ENCODE results near the gene FAM117B. TPM values are rescaled to one million over a fixed set of nuclear protein-coding genes. Genes with fewer than 3 reads are reported as not detected.

The FAM117B gene
- polyA plus RNA-seq, 2 of the 4 experiments (the other 2 are of a cell fraction): 3.6 TPM

DNA sequence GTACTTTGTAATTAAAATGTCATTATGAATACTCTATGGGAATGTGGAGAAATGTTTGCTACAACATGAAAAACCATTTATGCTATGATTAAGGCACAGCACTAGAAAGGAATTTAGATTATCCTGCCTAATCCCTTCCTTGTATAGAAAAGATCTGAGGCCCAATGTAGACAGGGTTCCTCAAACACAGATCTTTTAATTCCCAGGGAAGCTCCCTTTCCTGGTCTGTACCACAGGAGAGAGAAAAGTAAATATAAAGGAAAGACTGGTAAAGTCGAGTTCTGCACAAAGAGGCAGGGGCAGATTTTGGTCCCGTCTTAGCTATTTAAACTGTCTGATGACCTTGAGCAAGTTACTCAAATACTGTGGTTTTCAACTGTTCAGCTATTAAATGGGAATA, 152.1 kb downstream of the FAM117B start:
- DNase-seq (ENCODE audit: low read depth in 1 of 2, low spot score in 1 of 2) (no peak), FAIRE-seq (no peak), ATAC-seq (no peak)
- H3K4me1 ChIP-seq: no peaks in the 10 kb centered on the region
- CTCF ChIA-PET: interaction anchor here (0.6 kb wide), 1 partner anchor 602 kb away, joined by 4 read pairs; no protein-coding TSS in a partner anchor
- no peak overlapping the region for H3K27ac ChIP-seq
- no peak overlapping the region for H3K4me3 ChIP-seq
- WGBS (ENCODE audit: missing lambda C conversion rate): 84% methylated on average over 2 of the region's 2 CpGs
- POLR2A ChIA-PET: no interaction called here
- TF ChIP-seq, protein P1, sequence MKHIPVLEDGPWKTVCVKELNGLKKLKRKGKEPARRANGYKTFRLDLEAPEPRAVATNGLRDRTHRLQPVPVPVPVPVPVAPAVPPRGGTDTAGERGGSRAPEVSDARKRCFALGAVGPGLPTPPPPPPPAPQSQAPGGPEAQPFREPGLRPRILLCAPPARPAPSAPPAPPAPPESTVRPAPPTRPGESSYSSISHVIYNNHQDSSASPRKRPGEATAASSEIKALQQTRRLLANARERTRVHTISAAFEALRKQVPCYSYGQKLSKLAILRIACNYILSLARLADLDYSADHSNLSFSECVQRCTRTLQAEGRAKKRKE (CRISPR knock-in tag; IDR thresholded peaks at IDR 0.05; ENCODE audit: low read depth): no peak
- TF ChIP-seq, protein P2, sequence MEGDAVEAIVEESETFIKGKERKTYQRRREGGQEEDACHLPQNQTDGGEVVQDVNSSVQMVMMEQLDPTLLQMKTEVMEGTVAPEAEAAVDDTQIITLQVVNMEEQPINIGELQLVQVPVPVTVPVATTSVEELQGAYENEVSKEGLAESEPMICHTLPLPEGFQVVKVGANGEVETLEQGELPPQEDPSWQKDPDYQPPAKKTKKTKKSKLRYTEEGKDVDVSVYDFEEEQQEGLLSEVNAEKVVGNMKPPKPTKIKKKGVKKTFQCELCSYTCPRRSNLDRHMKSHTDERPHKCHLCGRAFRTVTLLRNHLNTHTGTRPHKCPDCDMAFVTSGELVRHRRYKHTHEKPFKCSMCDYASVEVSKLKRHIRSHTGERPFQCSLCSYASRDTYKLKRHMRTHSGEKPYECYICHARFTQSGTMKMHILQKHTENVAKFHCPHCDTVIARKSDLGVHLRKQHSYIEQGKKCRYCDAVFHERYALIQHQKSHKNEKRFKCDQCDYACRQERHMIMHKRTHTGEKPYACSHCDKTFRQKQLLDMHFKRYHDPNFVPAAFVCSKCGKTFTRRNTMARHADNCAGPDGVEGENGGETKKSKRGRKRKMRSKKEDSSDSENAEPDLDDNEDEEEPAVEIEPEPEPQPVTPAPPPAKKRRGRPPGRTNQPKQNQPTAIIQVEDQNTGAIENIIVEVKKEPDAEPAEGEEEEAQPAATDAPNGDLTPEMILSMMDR (IDR thresholded peaks at IDR 0.05): no peak
- TF ChIP-seq, protein P3, sequence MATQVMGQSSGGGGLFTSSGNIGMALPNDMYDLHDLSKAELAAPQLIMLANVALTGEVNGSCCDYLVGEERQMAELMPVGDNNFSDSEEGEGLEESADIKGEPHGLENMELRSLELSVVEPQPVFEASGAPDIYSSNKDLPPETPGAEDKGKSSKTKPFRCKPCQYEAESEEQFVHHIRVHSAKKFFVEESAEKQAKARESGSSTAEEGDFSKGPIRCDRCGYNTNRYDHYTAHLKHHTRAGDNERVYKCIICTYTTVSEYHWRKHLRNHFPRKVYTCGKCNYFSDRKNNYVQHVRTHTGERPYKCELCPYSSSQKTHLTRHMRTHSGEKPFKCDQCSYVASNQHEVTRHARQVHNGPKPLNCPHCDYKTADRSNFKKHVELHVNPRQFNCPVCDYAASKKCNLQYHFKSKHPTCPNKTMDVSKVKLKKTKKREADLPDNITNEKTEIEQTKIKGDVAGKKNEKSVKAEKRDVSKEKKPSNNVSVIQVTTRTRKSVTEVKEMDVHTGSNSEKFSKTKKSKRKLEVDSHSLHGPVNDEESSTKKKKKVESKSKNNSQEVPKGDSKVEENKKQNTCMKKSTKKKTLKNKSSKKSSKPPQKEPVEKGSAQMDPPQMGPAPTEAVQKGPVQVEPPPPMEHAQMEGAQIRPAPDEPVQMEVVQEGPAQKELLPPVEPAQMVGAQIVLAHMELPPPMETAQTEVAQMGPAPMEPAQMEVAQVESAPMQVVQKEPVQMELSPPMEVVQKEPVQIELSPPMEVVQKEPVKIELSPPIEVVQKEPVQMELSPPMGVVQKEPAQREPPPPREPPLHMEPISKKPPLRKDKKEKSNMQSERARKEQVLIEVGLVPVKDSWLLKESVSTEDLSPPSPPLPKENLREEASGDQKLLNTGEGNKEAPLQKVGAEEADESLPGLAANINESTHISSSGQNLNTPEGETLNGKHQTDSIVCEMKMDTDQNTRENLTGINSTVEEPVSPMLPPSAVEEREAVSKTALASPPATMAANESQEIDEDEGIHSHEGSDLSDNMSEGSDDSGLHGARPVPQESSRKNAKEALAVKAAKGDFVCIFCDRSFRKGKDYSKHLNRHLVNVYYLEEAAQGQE (IDR thresholded peaks at IDR 0.05): no peak
- TF ChIP-seq FOXS1 (CRISPR knock-in tag; IDR thresholded peaks at IDR 0.05) (no peak), EHMT2 (IDR thresholded peaks at IDR 0.05; ENCODE audit: low read depth) (no peak), KDM1A (IDR thresholded peaks at IDR 0.05; ENCODE audit: low read depth) (no peak), CBX8 (IDR thresholded peaks at IDR 0.05) (no peak), FOSB (CRISPR knock-in tag; IDR thresholded peaks at IDR 0.05) (no peak), CHD4 (IDR thresholded peaks at IDR 0.05; ENCODE audit: borderline replicate concordance) (no peak), GATA3 (IDR thresholded peaks at IDR 0.05; ENCODE audit: borderline replicate concordance) (no peak), RARB (CRISPR knock-in tag; IDR thresholded peaks at IDR 0.05) (no peak), MAZ (IDR thresholded peaks at IDR 0.05; ENCODE audit: borderline replicate concordance, low read depth, low read length) (no peak), ZFP36 (IDR thresholded peaks at IDR 0.05; ENCODE audit: borderline replicate concordance, partially characterized antibody) (no peak), ESRRA (IDR thresholded peaks at IDR 0.05; ENCODE audit: borderline replicate concordance, low read length) (no peak), RNF2 (IDR thresholded peaks at IDR 0.05; ENCODE audit: borderline replicate concordance, low read depth) (no peak), EP300 (IDR thresholded peaks at IDR 0.05) (no peak), PHF8 (IDR thresholded peaks at IDR 0.05; ENCODE audit: borderline replicate concordance, low read depth) (no peak), ZNF302 (CRISPR knock-in tag; IDR thresholded peaks at IDR 0.05) (no peak)
- TF ChIP-seq, protein P4, sequence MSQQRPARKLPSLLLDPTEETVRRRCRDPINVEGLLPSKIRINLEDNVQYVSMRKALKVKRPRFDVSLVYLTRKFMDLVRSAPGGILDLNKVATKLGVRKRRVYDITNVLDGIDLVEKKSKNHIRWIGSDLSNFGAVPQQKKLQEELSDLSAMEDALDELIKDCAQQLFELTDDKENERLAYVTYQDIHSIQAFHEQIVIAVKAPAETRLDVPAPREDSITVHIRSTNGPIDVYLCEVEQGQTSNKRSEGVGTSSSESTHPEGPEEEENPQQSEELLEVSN (IDR thresholded peaks at IDR 0.05; ENCODE audit: borderline replicate concordance, low read depth): no peak
- TF ChIP-seq, protein P5, sequence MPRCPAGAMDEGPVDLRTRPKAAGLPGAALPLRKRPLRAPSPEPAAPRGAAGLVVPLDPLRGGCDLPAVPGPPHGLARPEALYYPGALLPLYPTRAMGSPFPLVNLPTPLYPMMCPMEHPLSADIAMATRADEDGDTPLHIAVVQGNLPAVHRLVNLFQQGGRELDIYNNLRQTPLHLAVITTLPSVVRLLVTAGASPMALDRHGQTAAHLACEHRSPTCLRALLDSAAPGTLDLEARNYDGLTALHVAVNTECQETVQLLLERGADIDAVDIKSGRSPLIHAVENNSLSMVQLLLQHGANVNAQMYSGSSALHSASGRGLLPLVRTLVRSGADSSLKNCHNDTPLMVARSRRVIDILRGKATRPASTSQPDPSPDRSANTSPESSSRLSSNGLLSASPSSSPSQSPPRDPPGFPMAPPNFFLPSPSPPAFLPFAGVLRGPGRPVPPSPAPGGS (IDR thresholded peaks at IDR 0.05): no peak
- no peaks in the 10 kb centered on the region for H3K9me3 ChIP-seq
- no peak overlapping the region for H3K4me2 ChIP-seq
